HepG2 (cell line): ENCODE data around the gene ATXN3L.

Experiments used
- FIP1L1 ChIP-seq: fragments of 200-400 bp; formaldehyde crosslinking; IDR thresholded peaks from 2 replicates; pipeline ENCODE4 v1.6.1; 2018; ENCODE audit warnings: low read depth, mild to moderate bottlenecking, low read length, moderate library complexity, borderline replicate concordance; ENCODE audit not compliant: insufficient read depth
- KDM4B ChIP-seq: sonication (generic); formaldehyde crosslinking; IDR thresholded peaks from 2 replicates; pipeline ENCODE4 v1.4.0; 2020; ENCODE audit warnings: missing genetic modification reagents
- NFE2L2 ChIP-seq: fragments of 150-350 bp; IDR thresholded peaks from 2 replicates; pipeline ENCODE4 v1.6.1; 2014; ENCODE audit warnings: low read length
- PITX1 ChIP-seq: sonication (generic); formaldehyde crosslinking; IDR thresholded peaks from 2 replicates; pipeline ENCODE4 v1.5.1; 2020; ENCODE audit warnings: mild to moderate bottlenecking, missing genetic modification reagents
- POLR2A ChIP-seq, 2 experiments: IDR thresholded peaks; 2 replicates each; pipeline ENCODE4 v1.6.1; 2011; ENCODE audit warnings: low read depth in 2 of 2, low read length in 2 of 2, mild to moderate bottlenecking in 1 of 2, moderate library complexity in 1 of 2; ENCODE audit not compliant: insufficient read depth in 1 of 2
- TARDBP ChIP-seq: sonication (generic); formaldehyde crosslinking; IDR thresholded peaks from 2 replicates; pipeline ENCODE4 v1.8.0; 2022; ENCODE audit warnings: mild to moderate bottlenecking, missing genetic modification reagents
- WIZ ChIP-seq: sonication (generic); formaldehyde crosslinking; IDR thresholded peaks from 2 replicates; pipeline ENCODE4 v1.5.1; 2020; ENCODE audit warnings: mild to moderate bottlenecking, missing genetic modification reagents
- TF ChIP-seq, protein P1 (sequence below): sonication (generic); formaldehyde crosslinking; IDR thresholded peaks from 2 replicates; pipeline ENCODE4 v1.5.0; 2020; ENCODE audit warnings: mild to moderate bottlenecking, missing genetic modification reagents, moderate library complexity
- TF ChIP-seq, protein P2 (sequence below): IDR thresholded peaks from 2 replicates; pipeline ENCODE4 v1.6.1; 2012; ENCODE audit warnings: inconsistent platforms

DNA sequence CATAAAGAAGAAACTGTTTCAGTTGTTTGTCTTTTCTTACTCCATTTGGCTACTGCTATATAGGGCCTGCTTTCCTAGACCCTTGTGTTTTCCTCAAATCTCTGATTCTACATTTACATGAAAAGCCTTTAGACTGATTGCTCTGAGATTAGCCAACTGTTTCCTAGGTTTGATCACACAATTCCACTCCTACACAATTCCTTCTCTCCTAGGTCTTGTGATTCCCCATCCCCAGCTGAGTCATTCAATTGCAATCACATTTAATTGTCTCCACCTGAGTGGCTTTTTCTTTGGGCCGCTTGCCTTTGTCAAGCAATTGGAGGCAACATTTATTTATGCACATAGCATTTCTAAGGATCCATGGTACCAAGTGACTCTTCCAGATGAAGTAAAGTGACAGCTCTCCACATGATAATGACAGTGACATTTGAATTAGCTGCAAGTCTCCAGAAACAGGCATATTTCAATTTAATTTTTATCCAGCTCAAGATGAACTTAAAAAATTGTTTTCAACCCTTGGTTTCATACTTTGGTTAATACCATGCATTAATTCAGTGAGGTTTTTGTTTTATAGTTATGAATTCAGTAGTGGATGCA lies 35.8 kb downstream of the ATXN3L start:
- no peak for TF ChIP-seq POLR2A (IDR thresholded peaks at IDR 0.05; ENCODE audit: insufficient read depth in 1 of 2, low read depth in 2 of 2, low read length in 2 of 2)
- no peak for TF ChIP-seq NFE2L2
- no peak for TF ChIP-seq FIP1L1
- TF ChIP-seq WIZ (CRISPR knock-in tag): no peak
- TF ChIP-seq, protein P1, sequence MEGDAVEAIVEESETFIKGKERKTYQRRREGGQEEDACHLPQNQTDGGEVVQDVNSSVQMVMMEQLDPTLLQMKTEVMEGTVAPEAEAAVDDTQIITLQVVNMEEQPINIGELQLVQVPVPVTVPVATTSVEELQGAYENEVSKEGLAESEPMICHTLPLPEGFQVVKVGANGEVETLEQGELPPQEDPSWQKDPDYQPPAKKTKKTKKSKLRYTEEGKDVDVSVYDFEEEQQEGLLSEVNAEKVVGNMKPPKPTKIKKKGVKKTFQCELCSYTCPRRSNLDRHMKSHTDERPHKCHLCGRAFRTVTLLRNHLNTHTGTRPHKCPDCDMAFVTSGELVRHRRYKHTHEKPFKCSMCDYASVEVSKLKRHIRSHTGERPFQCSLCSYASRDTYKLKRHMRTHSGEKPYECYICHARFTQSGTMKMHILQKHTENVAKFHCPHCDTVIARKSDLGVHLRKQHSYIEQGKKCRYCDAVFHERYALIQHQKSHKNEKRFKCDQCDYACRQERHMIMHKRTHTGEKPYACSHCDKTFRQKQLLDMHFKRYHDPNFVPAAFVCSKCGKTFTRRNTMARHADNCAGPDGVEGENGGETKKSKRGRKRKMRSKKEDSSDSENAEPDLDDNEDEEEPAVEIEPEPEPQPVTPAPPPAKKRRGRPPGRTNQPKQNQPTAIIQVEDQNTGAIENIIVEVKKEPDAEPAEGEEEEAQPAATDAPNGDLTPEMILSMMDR (CRISPR knock-in tag): no peak
- no peak for TF ChIP-seq KDM4B (CRISPR knock-in tag)
- TF ChIP-seq, protein P2, sequence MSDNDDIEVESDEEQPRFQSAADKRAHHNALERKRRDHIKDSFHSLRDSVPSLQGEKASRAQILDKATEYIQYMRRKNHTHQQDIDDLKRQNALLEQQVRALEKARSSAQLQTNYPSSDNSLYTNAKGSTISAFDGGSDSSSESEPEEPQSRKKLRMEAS: no peak
- no peak for TF ChIP-seq TARDBP
- no peak for TF ChIP-seq PITX1
